Measurements from ENCODE around the gene GALNTL6.
"Not testable (repeated sequence)": the region's sequence is repeated elsewhere in the genome, so short reads cannot be mapped to it uniquely, and the experiment has no call there.

Gene GALNTL6

GRCh38 chr4:172750910-172751309 is 937.7 kb downstream of the GALNTL6 start:
- no peak for DNase-seq (ENCODE audit: low spot score)

- DNase-seq (ENCODE audit: low spot score), result no peak
These were observed 938.3 kb downstream of the GALNTL6 start for GRCh38 chr4:172751550-172751949.

GRCh38 chr4:172758586-172759340 is 945.6 kb downstream of the GALNTL6 start:
- peak; percentile 67 for DNase-seq (ENCODE audit: low spot score)

GRCh38 chr4:172760512-172760911 is 947.3 kb downstream of the GALNTL6 start:
- DNase-seq (ENCODE audit: low spot score), result no peak

- no peak for DNase-seq (ENCODE audit: low spot score)
These were observed 949.7 kb downstream of the GALNTL6 start for GRCh38 chr4:172762895-172763294.

GRCh38 chr4:172770787-172771186 is 957.6 kb downstream of the GALNTL6 start:
- DNase-seq (ENCODE audit: low spot score), result no peak

- no peak for DNase-seq (ENCODE audit: low spot score)
These were observed 959.6 kb downstream of the GALNTL6 start for GRCh38 chr4:172772781-172773180.

GRCh38 chr4:172776203-172776861 is 963.1 kb downstream of the GALNTL6 start:
- no peak for DNase-seq (ENCODE audit: low spot score)

GRCh38 chr4:172777729-172778431 is 964.7 kb downstream of the GALNTL6 start:
- no peak for DNase-seq (ENCODE audit: low spot score)

GRCh38 chr4:172778583-172778982 is 965.4 kb downstream of the GALNTL6 start:
- DNase-seq (ENCODE audit: low spot score), result no peak

- DNase-seq (ENCODE audit: low spot score), result no peak
These were observed 967.4 kb downstream of the GALNTL6 start for GRCh38 chr4:172780566-172781081.

- no peak for DNase-seq (ENCODE audit: low spot score)
These were observed 972.4 kb downstream of the GALNTL6 start for GRCh38 chr4:172785613-172786012.

- no peak for DNase-seq (ENCODE audit: low spot score)
These were observed 973.0 kb downstream of the GALNTL6 start for GRCh38 chr4:172786039-172786792.

GRCh38 chr4:172787111-172787510 is 973.9 kb downstream of the GALNTL6 start:
- no peak for DNase-seq (ENCODE audit: low spot score)

GRCh38 chr4:172791841-172792240 is 978.6 kb downstream of the GALNTL6 start:
- DNase-seq (ENCODE audit: low spot score), result no peak

GRCh38 chr4:172793565-172794306 is 980.5 kb downstream of the GALNTL6 start:
- no peak for DNase-seq (ENCODE audit: low spot score)

- DNase-seq (ENCODE audit: low spot score), result no peak
These were observed 981.1 kb downstream of the GALNTL6 start for GRCh38 chr4:172794307-172794703.

- not testable (repeated sequence) for DNase-seq (ENCODE audit: low spot score)
These were observed 984.1 kb downstream of the GALNTL6 start for GRCh38 chr4:172797281-172797680.

GRCh38 chr4:172802032-172802431 is 988.8 kb downstream of the GALNTL6 start:
- DNase-seq (ENCODE audit: low spot score), result no peak

GRCh38 chr4:172806841-172807240 is 993.6 kb downstream of the GALNTL6 start:
- DNase-seq (ENCODE audit: low spot score), result no peak

- no peak for DNase-seq (ENCODE audit: low spot score)
These were observed 995.0 kb downstream of the GALNTL6 start for GRCh38 chr4:172808196-172808595.

Measured in hepatic stellate cell (primary cell).